GM10248 (cell line): Measurements from ENCODE around the gene ITPKB.
A peak's percentile ranks its signal among the peaks of the same experiment; 100 is the strongest.

Experiments
- CTCF ChIA-PET: fragments of 300-600 bp; sonication (Branson Sonifier 250); formaldehyde crosslinking; extraction: SDS; loops from one replicate; lab custom pipeline; 2021; ENCODE audit warnings: antibody characterized with exemption; lab: Yijun Ruan, JAX
- POLR2A ChIA-PET: fragments of 350-650 bp; sonication (Branson Sonifier 250); formaldehyde crosslinking; extraction: SDS; loops from one replicate; lab custom pipeline; 2020; ENCODE audit warnings: antibody characterized with exemption; lab: Yijun Ruan, JAX
- DNase-seq: peaks from one replicate; pipeline ENCODE4 v3.0.0; 2012; ENCODE audit errors: extremely low spot score
- TF ChIP-seq, protein P1 (sequence below): IDR thresholded peaks from 2 replicates; pipeline ENCODE4 v1.5.1; 2012; ENCODE audit warnings: mild to moderate bottlenecking, low read depth; ENCODE audit errors: extremely low read depth, missing control alignments, control extremely low read depth

Gene ITPKB

GRCh38 chr1:226628612-226629155 is 110.4 kb downstream of the ITPKB start:
- TF ChIP-seq, protein P1, sequence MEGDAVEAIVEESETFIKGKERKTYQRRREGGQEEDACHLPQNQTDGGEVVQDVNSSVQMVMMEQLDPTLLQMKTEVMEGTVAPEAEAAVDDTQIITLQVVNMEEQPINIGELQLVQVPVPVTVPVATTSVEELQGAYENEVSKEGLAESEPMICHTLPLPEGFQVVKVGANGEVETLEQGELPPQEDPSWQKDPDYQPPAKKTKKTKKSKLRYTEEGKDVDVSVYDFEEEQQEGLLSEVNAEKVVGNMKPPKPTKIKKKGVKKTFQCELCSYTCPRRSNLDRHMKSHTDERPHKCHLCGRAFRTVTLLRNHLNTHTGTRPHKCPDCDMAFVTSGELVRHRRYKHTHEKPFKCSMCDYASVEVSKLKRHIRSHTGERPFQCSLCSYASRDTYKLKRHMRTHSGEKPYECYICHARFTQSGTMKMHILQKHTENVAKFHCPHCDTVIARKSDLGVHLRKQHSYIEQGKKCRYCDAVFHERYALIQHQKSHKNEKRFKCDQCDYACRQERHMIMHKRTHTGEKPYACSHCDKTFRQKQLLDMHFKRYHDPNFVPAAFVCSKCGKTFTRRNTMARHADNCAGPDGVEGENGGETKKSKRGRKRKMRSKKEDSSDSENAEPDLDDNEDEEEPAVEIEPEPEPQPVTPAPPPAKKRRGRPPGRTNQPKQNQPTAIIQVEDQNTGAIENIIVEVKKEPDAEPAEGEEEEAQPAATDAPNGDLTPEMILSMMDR = no peak
- no peak for DNase-seq
- ChIA-PET POLR2A (no interaction called here), CTCF (interaction anchor here (0.9 to 1.2 kb wide), 2 partner anchors 200 to 283 kb away, joined by 3 read pairs; no protein-coding TSS in a partner anchor)

GRCh38 chr1:226627924-226628611 is 111.0 kb downstream of the ITPKB start:
- POLR2A ChIA-PET = no interaction called here
- TF ChIP-seq, protein P1 = no peak
- CTCF ChIA-PET = interaction anchor here (1.2 kb wide), 1 partner anchor 284 kb away, joined by 3 read pairs; no protein-coding TSS in a partner anchor
- DNase-seq = no peak

DNA sequence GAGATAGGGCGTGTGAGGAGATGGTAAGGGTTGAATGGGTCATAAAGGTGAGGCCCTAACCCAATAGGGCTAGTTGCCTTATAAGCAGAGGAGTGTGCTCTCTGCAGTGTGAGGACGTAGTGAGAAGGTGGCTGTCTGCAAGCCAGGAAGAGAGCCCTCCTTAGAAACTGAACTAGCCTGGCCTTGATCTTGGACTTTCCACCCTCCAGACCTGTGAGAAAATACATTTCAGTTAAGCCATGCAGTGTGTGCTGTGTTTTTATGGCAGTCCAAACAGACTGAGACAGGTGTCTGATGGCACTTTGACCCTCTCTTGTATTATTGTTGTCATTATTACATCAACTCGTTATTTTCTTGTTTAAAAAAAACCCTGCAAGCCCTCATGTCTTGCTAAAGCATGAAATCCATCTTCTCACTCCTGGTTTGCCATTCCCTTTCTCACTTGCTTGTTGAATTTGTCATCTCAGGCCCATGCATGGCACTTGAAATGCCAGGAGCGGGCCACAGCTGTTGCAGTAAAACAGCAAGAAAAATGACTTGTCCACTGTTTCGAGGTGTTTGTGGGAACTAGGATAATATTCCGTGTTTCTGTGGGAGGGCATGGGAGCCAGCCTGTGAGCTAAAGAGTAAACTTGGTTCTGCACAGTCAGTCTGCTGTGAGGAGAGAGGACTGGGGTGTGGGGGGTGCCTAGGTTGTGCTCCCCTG is 111.9 kb downstream of the ITPKB start:
- CTCF ChIA-PET = interaction anchor here (0.9 to 2.4 kb wide), 15 partner anchors 8 to 218 kb away, joined by 3 to 27 read pairs (median 4); no protein-coding TSS in a partner anchor
- POLR2A ChIA-PET = no interaction called here

DNA sequence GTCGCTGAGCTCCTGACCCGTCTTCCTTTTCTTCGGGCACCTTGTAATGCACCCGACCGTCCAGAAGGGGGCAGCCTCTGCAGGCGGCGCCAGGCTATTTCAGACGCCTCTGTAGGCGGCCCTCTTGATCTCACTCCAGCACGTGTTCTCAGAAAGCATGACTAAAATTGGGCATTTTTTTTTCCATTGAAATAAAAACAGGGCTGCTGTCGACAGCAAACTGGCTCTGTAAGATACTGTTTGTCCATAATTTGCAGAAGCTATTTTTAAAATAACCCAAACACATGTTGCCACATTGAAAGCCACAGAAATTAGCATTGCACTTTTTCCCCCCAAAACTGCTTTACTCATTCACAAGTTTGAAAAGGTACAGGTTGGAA is 112.5 kb downstream of the ITPKB start:
- POLR2A ChIA-PET = no interaction called here
- DNase-seq = peak; percentile 76
- TF ChIP-seq, protein P1 = peak; percentile 69
- CTCF ChIA-PET = interaction anchor here (0.5 to 2.4 kb wide), 29 partner anchors 9 to 731 kb away, joined by 3 to 27 read pairs (median 4); no protein-coding TSS in a partner anchor

More for the DNA sequence above, 111.9 kb downstream of the ITPKB start:
- no peak for DNase-seq
- TF ChIP-seq, protein P1 = no peak

GRCh38 chr1:226625832-226626576 is 113.1 kb downstream of the ITPKB start:
- TF ChIP-seq, protein P1 = no peak
- POLR2A ChIA-PET = no interaction called here
- CTCF ChIA-PET = interaction anchor here (0.5 to 2.4 kb wide), 29 partner anchors 9 to 732 kb away, joined by 3 to 27 read pairs (median 4); no protein-coding TSS in a partner anchor
- DNase-seq = no peak
